LHCN-M2 (cell line): Measurements from ENCODE around the gene OR2F2. TPM values are rescaled to one million over a fixed set of nuclear protein-coding genes. Genes with fewer than 3 reads are reported as not detected.

Experiments used
- DNase-seq: peaks from one replicate; pipeline ENCODE4 v3.0.0-alpha.2; 2012; ENCODE audit warnings: low read depth
- total RNA-seq: library from RNA; depleted of rRNA; stranded (reverse); fragments of >200 nt; gene quantifications from 2 replicates; pipeline ENCODE4 v1.2.3, GENCODE V29; 2014; rRNA removed

Gene OR2F2
- total RNA-seq, 1 experiment from 2014 or later = not detected

DNA sequence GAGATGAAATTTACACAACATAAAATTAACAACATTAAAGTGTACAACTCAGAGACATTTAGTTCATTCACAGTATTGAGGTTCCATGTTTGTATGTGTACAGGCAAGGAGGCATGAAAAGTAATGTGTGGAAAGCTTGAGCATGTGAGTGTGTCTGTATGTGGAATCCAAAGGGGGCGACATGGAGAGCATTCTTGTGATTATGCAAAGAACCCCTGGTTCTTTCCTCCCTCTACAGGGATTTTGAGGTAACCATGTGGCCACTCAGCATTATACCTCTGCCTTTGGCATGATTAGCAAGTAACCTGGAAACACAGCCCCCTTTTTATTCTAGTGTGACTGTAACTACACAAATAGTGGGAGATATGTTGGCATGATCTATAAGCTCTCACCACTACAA is 40.6 kb downstream of the OR2F2 start:
- DNase-seq = peak; percentile 55

DNA sequence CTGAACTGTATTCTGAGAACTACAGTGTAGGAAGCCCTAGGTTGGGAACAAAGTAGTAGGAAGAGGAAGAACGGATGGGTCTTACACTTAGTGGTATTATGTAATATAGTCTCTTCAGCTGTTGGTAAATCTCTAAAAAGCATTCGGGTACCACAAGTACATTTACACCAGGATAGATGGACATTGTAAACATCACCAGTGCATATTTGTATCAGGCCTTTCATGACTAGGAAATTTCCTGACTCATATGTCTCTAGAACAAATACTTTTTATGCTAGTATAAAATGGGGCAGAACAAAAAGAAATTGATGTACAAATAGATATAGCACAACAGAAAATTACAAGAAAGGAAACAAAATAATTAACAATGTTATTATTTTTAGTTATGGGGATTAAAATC is 43.6 kb downstream of the OR2F2 start:
- peak; percentile 92 for DNase-seq

DNA sequence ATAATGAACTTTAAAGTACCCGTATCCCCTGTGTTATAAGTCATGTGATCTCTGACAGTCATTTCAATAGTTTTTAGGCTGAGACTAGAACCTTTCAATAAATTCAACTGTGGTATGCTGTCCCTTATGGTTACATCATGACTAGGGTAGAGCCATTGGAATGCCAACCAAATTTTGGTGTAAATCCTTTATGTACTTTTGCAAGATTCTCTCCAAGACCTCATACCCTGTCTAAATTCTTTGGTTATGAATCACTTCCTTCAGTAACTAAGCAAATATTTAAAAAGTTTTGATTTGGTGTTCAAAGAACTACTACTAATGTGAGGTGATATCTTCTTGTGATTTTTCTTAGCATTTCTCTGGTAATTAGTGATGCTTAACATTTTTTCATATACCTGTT is 44.3 kb downstream of the OR2F2 start:
- peak; percentile 95 for DNase-seq

DNA sequence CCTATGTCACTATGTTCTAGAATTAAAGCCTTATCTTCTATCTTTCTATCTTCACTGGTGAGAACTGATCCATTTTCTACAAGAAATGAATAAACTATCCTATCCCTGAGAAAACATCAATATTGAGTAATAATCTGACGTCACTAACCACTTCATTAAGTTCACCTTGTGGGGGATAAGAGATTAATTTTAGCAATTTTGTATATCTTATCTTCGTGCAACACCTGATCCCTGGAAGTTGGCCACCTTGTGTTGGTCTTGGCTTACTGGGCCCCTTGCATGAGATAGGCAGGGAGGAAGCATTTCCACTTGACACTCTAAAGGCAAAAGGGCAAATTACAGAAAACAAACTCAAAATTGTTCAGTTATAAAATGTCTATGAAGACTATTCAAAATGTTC is 45.0 kb downstream of the OR2F2 start:
- DNase-seq = no peak

DNA sequence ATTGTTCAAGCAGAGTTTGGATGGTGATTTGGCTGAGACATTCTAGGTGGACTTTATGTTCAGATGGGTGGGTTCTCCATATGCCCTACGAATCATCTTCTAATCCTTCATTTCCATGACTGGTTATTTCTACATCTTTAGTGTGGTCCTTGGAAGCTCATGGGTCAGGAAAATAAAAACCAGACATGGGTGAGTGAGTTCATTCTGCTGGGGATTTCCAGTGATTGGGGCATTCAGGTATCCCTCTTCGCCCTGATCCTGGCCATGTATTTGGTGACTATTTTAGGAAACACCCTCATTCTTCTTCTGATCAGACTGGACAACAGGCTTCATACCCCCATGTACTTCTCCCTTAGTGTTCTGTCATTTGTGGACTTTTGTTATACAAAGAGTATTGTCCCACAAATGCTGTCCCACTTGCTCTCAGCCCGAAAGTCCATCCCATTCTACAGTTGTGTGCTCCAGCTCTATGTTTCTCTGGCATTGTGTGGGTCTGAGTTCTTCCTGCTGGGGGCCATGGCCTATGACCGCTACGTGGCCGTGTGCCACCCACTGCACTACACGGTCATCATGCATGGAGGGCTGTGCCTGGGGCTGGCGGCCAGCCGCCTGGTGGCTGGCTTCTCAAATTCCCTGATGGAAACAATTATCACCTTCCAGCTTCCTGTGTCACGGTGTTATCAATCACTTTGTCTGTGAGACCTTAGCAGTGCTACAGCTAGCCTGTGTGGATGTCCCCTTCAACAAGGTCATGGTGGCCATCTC is 45.9 kb downstream of the OR2F2 start:
- DNase-seq = no peak

DNA sequence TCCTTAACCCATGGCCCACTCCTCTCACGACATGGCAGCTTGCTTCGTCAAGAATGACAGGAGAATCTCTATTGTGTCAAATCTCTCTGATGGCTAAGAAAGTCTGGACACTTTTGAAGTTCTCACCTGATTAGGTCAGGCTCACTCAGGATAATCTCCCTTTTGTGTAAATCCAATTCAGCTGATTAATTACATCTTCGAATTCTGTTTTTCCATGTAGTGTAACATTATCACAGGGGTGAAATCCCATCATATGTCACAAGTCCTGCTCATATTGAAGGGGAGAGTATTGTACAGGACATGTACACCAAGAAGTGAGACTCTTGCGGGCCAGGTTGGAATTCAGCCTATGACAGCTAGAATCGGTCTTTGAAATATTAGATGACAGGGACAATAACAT is 48.9 kb downstream of the OR2F2 start:
- no peak for DNase-seq

Other genes with a start within 250 kb of the OR2F2 start
- not detected in 2 replicates for gene CTAGE6, start 177.5 kb upstream of the OR2F2 start, total RNA-seq
- 91.2 and 99.4 TPM in 2 replicates for gene TCAF1, start 33.1 kb upstream of the OR2F2 start, total RNA-seq
- gene OR2F1, start 19.6 kb downstream of the OR2F2 start, total RNA-seq = not detected in 2 replicates
- not detected in 2 replicates for gene OR6B1, start 65.1 kb downstream of the OR2F2 start, total RNA-seq
- gene OR2A5, start 113.7 kb downstream of the OR2F2 start, total RNA-seq = not detected in 2 replicates
- gene OR2A25, start 134.6 kb downstream of the OR2F2 start, total RNA-seq = not detected in 2 replicates
- gene OR2A12, start 151.0 kb downstream of the OR2F2 start, total RNA-seq = not detected in 2 replicates
- not detected in 2 replicates for gene OR2A2, start 174.3 kb downstream of the OR2F2 start, total RNA-seq
- not detected in 2 replicates for gene OR2A14, start 187.9 kb downstream of the OR2F2 start, total RNA-seq
- gene CTAGE4, start 248.2 kb downstream of the OR2F2 start, total RNA-seq = 0.06 TPM in 1 of 2 replicates, not detected in the other